IMR-90 (cell line): ENCODE measurements around the gene PPAN.

Source experiments
- CTCF ChIP-seq: conservative IDR thresholded peaks from 2 replicates; pipeline ENCODE4 v1.5.1; 2012; ENCODE audit warnings: mild to moderate bottlenecking, low read depth, low read length, improper control_type of control experiment
- FOS ChIP-seq: fragments of 150-350 bp; IDR thresholded peaks from 2 replicates; pipeline ENCODE4 v1.6.1; 2016; ENCODE audit warnings: low read depth, low read length
- MXI1 ChIP-seq: IDR thresholded peaks from 2 replicates; pipeline ENCODE4 v1.6.1; 2012; ENCODE audit warnings: low read depth, mild to moderate bottlenecking, low read length, moderate library complexity, borderline replicate concordance
- NFE2L2 ChIP-seq: fragments of 150-350 bp; IDR thresholded peaks from 2 replicates; pipeline ENCODE4 v1.6.1; 2016; ENCODE audit warnings: low read depth, mild to moderate bottlenecking, low read length
- POLR2A ChIP-seq: IDR thresholded peaks from 2 replicates; pipeline ENCODE4 v1.6.1; 2012; ENCODE audit warnings: mild to moderate bottlenecking, low read depth, low read length
- RCOR1 ChIP-seq: IDR thresholded peaks from 2 replicates; pipeline ENCODE4 v1.6.1; 2012; ENCODE audit warnings: mild to moderate bottlenecking, low read length, improper control_type of control experiment; ENCODE audit not compliant: insufficient replicate concordance

- TF ChIP-seq MXI1 (0 out of 2 replicates have a peak, but pooled peaks have one; percentile 22), FOS (no peak), RCOR1 (no peak), POLR2A (no peak), CTCF (no peak), NFE2L2 (no peak)
Observed at GRCh38 chr19:10061717-10062310, 44.3 kb upstream of the PPAN start.
